Panc1 (cell line): Measurements from ENCODE around the gene ANO9. TPM values are rescaled to one million over a fixed set of nuclear protein-coding genes. Genes with fewer than 3 reads are reported as not detected.
A peak's percentile ranks its signal among the peaks of the same experiment; 100 is the strongest.

ENCODE experiments used
- ATAC-seq: fragments of 200-7000 bp; cut with Tn5 transposase; 2 replicates; pipeline ENCODE4 v1.9.1; 2020; ENCODE audit warnings: mild to moderate bottlenecking, moderate library complexity
- Bru-seq: library from RNA; stranded (reverse); fragments of 400-500 nt; gene quantifications from one replicate; lab custom pipeline; 2021; lab: Mats Ljungman, UMichigan
- BruChase-seq, 2 experiments: library from RNA; stranded (reverse); fragments of 400-500 nt; gene quantifications; one replicate each; lab custom pipeline; 2021; lab: Mats Ljungman, UMichigan
- BruUV-seq: library from RNA; stranded (reverse); fragments of 400-500 nt; replicated peaks from 2 replicates; lab custom pipeline; 2021; lab: Mats Ljungman, UMichigan
- CTCF ChIA-PET: fragments of 300-600 bp; sonication (Branson Sonifier 250); formaldehyde crosslinking; loops from one replicate; lab custom pipeline; 2022; ENCODE audit warnings: antibody characterized with exemption; lab: Charles Lee
- POLR2A ChIA-PET: fragments of 300-600 bp; sonication (Branson Sonifier 250); formaldehyde crosslinking; loops from one replicate; lab custom pipeline; 2022; ENCODE audit warnings: antibody characterized with exemption; lab: Charles Lee
- DNase-seq: peaks from one replicate; pipeline ENCODE4 v3.0.0-alpha.2; 2010; ENCODE audit warnings: low read depth, low spot score
- H3K27ac ChIP-seq: 2 replicates; pipeline ENCODE4 v1.5.1; 2011; ENCODE audit warnings: mild to moderate bottlenecking, low read length, inconsistent platforms
- H3K27me3 ChIP-seq: fragments of 200-500 bp; sonication (Bioruptor generic); 2 replicates; pipeline ENCODE4 v1.6.0; 2014; ENCODE audit warnings: low read length, inconsistent platforms; ENCODE audit not compliant: control insufficient read depth, insufficient read depth
- H3K36me3 ChIP-seq: fragments of 200-500 bp; sonication (Bioruptor generic); 2 replicates; pipeline ENCODE4 v1.5.1; 2014; ENCODE audit warnings: inconsistent platforms, mild to moderate bottlenecking, low read length, moderate library complexity; ENCODE audit not compliant: control insufficient read depth, insufficient read depth
- H3K4me1 ChIP-seq: 2 replicates; pipeline ENCODE4 v1.5.1; 2011; ENCODE audit warnings: inconsistent platforms, mild to moderate bottlenecking, low read length, moderate library complexity; ENCODE audit not compliant: control insufficient read depth, insufficient read depth
- H3K4me3 ChIP-seq, 2 experiments: 2 replicates each; pipeline ENCODE4 v1.5.1; 2011 to 2012; ENCODE audit warnings: low read depth in 2 of 2, low read length in 2 of 2, mild to moderate bottlenecking in 2 of 2, inconsistent platforms in 1 of 2, moderate library complexity in 1 of 2
- H3K9me3 ChIP-seq: fragments of 200-500 bp; sonication (Bioruptor generic); 2 replicates; pipeline ENCODE4 v1.5.1; 2014; ENCODE audit warnings: low read depth, mild to moderate bottlenecking, inconsistent platforms, low read length, moderate library complexity; ENCODE audit not compliant: control insufficient read depth, insufficient read depth
- CTCF ChIP-seq: fragments of 450-650 bp; IDR thresholded peaks from 2 replicates; pipeline ENCODE4 v1.5.1; 2017; ENCODE audit warnings: mild to moderate bottlenecking
- POLR2AphosphoS5 ChIP-seq: IDR thresholded peaks from 2 replicates; pipeline ENCODE4 v1.6.1; 2012; ENCODE audit warnings: mild to moderate bottlenecking, low read depth, low read length, moderate library complexity
- REST ChIP-seq, 2 experiments: IDR thresholded peaks; 2 replicates each; pipeline ENCODE4 v1.6.1; 2011 to 2012; ENCODE audit warnings: low read depth in 2 of 2, control low read depth in 1 of 2, low read length in 1 of 2, mild to moderate bottlenecking in 1 of 2, moderate library complexity in 1 of 2; ENCODE audit not compliant: insufficient read depth in 1 of 2
- SIN3A ChIP-seq: IDR thresholded peaks from 2 replicates; pipeline ENCODE4 v1.6.1; 2012; ENCODE audit warnings: low read depth, mild to moderate bottlenecking, low read length, moderate library complexity, borderline replicate concordance; ENCODE audit not compliant: insufficient read depth
- TCF7L2 ChIP-seq: IDR thresholded peaks from 2 replicates; pipeline ENCODE4 v1.6.1; 2011; ENCODE audit warnings: mild to moderate bottlenecking, low read depth, low read length, inconsistent platforms
- in situ Hi-C: cut with HindIII; loops from 2 replicates; pipeline ENCODE4 v1.10.0; 2016; ENCODE audit warnings: low sequenced_read_pairs, low pct_unique_long_range_greater_than_20kb
- intact Hi-C: fragments of 100-400 bp; cut with micrococcal nuclease; formaldehyde crosslinking; loops from one replicate; pipeline ENCODE4 v1.10.0; 2022; ENCODE audit not compliant: unreplicated experiment
- long read RNA-seq: library from polyadenylated mRNA; unstranded; transcript quantifications from one replicate; pipeline ENCODE4 v2.0.0, GENCODE V29; 2021; ENCODE audit not compliant: unreplicated experiment
- polyA plus RNA-seq: library from polyadenylated mRNA; unstranded; fragments of >200 nt; gene quantifications from one replicate; pipeline ENCODE4 v1.2.1, GENCODE V29; 2012; ENCODE audit warnings: missing spikeins; ENCODE audit not compliant: insufficient read length
- total RNA-seq: library from RNA; stranded (reverse); gene quantifications from one replicate; pipeline ENCODE4 v1.2.1, GENCODE V29; 2021; ENCODE audit not compliant: unreplicated experiment

Gene ANO9
- total RNA-seq = 61.4 TPM
- polyA plus RNA-seq = 56.7 TPM
- Bru-seq, nascent RNA = percentile 54 among the genes with signal in this experiment
- BruChase-seq, experiment 1, labeled RNA remaining after a 2-hour chase = percentile 59 among the genes with signal in this experiment
- BruChase-seq, experiment 2, labeled RNA remaining after a 6-hour chase = percentile 72 among the genes with signal in this experiment
- long read RNA-seq, partial matches to known transcripts = 11 of 25 reads
- long read RNA-seq, other reads (novel, unspliced or antisense) = 14 of 25 reads

- no TSS peak for BruUV-seq
- ATAC-seq (peak; percentile 64), DNase-seq (no peak)
- Histone ChIP-seq H3K4me1 (peaks cover 33% of the 10 kb centered on the region), H3K9me3 (no peaks in the 10 kb centered on the region), H3K4me3 (peak within 1 kb of the TSS; percentile 23 to 47), H3K36me3 (no peaks in the 10 kb centered on the region), H3K27ac (peak within 1 kb of the TSS; percentile 60), H3K27me3 (no peaks in the 10 kb centered on the region)
- in situ Hi-C loops (no loop called here), intact Hi-C loops (no loop called here)
- no peak for TF ChIP-seq REST (IDR thresholded peaks at IDR 0.05; ENCODE audit: insufficient read depth in 1 of 2, low read depth in 2 of 2, low read length in 1 of 2)
- no peak for TF ChIP-seq POLR2AphosphoS5
- TF ChIP-seq CTCF = no peak
- CTCF ChIA-PET = interaction anchor here (0.7 kb wide), 1 partner anchor 8 kb away, joined by 7 read pairs; no protein-coding TSS in a partner anchor
- POLR2A ChIA-PET = interaction anchor here (0.6 kb wide), 1 partner anchor 30 kb away, joined by 6 read pairs; no protein-coding TSS in a partner anchor
These were observed at the start of gene ANO9 for GRCh38 chr11:441418-442274. TSS of gene ANO9 (minus strand) at chr11:442011. CDS start at chr11:441926, 85 bp downstream.

GRCh38 chr11:491358-491757, 49.5 kb upstream of the ANO9 start:
- intact Hi-C loops = no loop called here
- CTCF ChIA-PET = no interaction called here

More at GRCh38 chr11:491358-491757, 49.5 kb upstream of the ANO9 start:
- Histone ChIP-seq H3K4me1 (no peaks in the 10 kb centered on the region), H3K27me3 (no peaks in the 10 kb centered on the region), H3K9me3 (no peaks in the 10 kb centered on the region), H3K4me3 (no peak overlapping the region), H3K27ac (no peak overlapping the region), H3K36me3 (0 out of 2 replicates have a peak, but pooled peaks cover 4% of the 10 kb centered on the region)
- no peak for TF ChIP-seq REST (IDR thresholded peaks at IDR 0.05; ENCODE audit: insufficient read depth in 1 of 2, low read depth in 2 of 2, low read length in 1 of 2)
- TF ChIP-seq CTCF = no peak
- TF ChIP-seq TCF7L2 = no peak
- no peak for TF ChIP-seq POLR2AphosphoS5
- TF ChIP-seq SIN3A = no peak
- no TSS peak for BruUV-seq
- in situ Hi-C loops = no loop called here
- ATAC-seq (no peak), DNase-seq (no peak)
- POLR2A ChIA-PET = no interaction called here
